Subcutaneous adipose tissue (tissue), 4 donors: ENCODE measurements around the gene CDR2L. TPM values are rescaled to one million over a fixed set of nuclear protein-coding genes. Genes with fewer than 3 reads are reported as not detected.

ENCODE experiments used
- CTCF ChIP-seq: fragments of 450-650 bp; IDR thresholded peaks from one replicate; pipeline ENCODE4 v1.5.1; 2016; ENCODE audit warnings: low read depth, mild to moderate bottlenecking, control low read depth, antibody characterized with exemption, moderate library complexity
- total RNA-seq, 4 donors: library from RNA; depleted of rRNA; stranded (reverse); fragments of >200 nt; gene quantifications; one replicate each; pipeline ENCODE4 v1.1.0, GENCODE V29; 2016

The CDR2L gene
- total RNA-seq, 4 donors from 2014 or later: 5.1 to 8.5 (median 5.9) TPM

- TF ChIP-seq CTCF: no peak
Measured at GRCh38 chr17:74947041-74947754, 40.2 kb upstream of the CDR2L start.

GRCh38 chr17:74949455-74950115 is 37.8 kb upstream of the CDR2L start:
- no peak for TF ChIP-seq CTCF

- no peak for TF ChIP-seq CTCF
Measured at GRCh38 chr17:74950207-74950606, 37.2 kb upstream of the CDR2L start.

GRCh38 chr17:74951065-74951464 is 36.4 kb upstream of the CDR2L start:
- no peak for TF ChIP-seq CTCF

GRCh38 chr17:74951680-74952421 is 35.6 kb upstream of the CDR2L start:
- no peak for TF ChIP-seq CTCF

GRCh38 chr17:74952431-74953133 is 34.9 kb upstream of the CDR2L start:
- TF ChIP-seq CTCF: no peak
